ENCODE measurements around the gene GRIN2C.

Gene GRIN2C

GRCh38 chr17:74892013-74892841 lies 32.5 kb upstream of the GRIN2C start:
- Histone ChIP-seq H3K9me3 (ENCODE audit: control insufficient read depth, insufficient read depth, low read depth, low read length) (no peaks in the 10 kb centered on the region), H3K4me1 (ENCODE audit: control insufficient read depth, insufficient read depth, low read length) (no peaks in the 10 kb centered on the region), H3K27ac (ENCODE audit: extremely low read depth, low read depth, low read length) (no peak overlapping the region), H3K36me3 (ENCODE audit: control insufficient read depth in 2 of 2, insufficient read depth in 1 of 2, low read length in 2 of 2) (no peaks in the 10 kb centered on the region), H3K4me3 (ENCODE audit: low read depth, low read length) (no peak overlapping the region)
- CTCF ChIA-PET = interaction anchor here (0.5 to 0.9 kb wide), 6 partner anchors 26 to 554 kb away, joined by 3 to 5 read pairs (median 4); no protein-coding TSS in a partner anchor
- TF ChIP-seq, protein P1, sequence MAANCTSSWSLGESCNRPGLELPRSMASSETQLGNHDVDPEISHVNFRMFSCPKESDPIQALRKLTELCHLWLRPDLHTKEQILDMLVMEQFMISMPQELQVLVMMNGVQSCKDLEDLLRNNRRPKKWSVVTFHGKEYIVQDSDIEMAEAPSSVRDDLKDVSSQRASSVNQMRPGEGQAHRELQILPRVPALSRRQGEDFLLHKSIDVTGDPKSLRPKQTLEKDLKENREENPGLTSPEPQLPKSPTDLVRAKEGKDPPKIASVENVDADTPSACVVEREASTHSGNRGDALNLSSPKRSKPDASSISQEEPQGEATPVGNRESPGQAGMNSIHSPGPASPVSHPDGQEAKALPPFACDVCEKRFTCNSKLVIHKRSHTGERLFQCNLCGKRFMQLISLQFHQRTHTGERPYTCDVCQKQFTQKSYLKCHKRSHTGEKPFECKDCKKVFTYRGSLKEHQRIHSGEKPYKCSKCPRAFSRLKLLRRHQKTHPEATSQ (tag by site-specific recombination; IDR thresholded peaks at IDR 0.05) = no peak
- TF ChIP-seq ZNF514 (tag by site-specific recombination; IDR thresholded peaks at IDR 0.05) (no peak), MZF1 (tag by site-specific recombination; IDR thresholded peaks at IDR 0.05; ENCODE audit: borderline replicate concordance) (no peak), WT1 (tag by site-specific recombination; IDR thresholded peaks at IDR 0.05) (no peak), ZNF473 (tag by site-specific recombination; IDR thresholded peaks at IDR 0.05) (no peak), ZNF549 (tag by site-specific recombination; IDR thresholded peaks at IDR 0.05) (no peak), KLF9 (tag by site-specific recombination; IDR thresholded peaks at IDR 0.05; ENCODE audit: low read depth) (no peak), ZNF184 (tag by site-specific recombination; IDR thresholded peaks at IDR 0.05) (no peak), ZBTB7A (tag by site-specific recombination; IDR thresholded peaks at IDR 0.05; ENCODE audit: low read depth) (no peak), ZNF398 (tag by site-specific recombination; IDR thresholded peaks at IDR 0.05) (no peak), ZNF37A (tag by site-specific recombination; IDR thresholded peaks at IDR 0.05) (no peak)
- POLR2A ChIA-PET = no interaction called here

DNA sequence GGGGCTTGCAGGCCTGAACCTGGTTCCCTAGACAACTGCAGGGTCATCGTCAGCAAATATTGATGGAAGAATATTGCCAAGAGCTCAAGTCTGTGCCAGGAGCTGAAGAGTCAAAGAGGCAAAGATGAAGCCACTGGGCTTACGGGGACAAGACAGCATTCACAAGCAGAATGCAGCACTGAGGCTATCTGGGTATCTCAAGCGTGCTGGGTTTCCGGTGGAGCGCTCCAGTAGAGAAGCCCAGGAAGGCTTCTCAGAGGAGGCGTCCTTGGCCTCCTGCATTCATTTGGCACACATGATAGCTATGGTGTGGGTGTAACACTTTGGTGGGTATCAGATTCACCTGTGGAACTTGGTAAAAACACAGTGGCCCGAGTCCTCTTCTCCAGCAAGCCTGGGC lies 30.9 kb upstream of the GRIN2C start:
- H3K4me1 ChIP-seq (ENCODE audit: control insufficient read depth, insufficient read depth, low read length) = no peaks in the 10 kb centered on the region
- H3K9me3 ChIP-seq (ENCODE audit: control insufficient read depth, insufficient read depth, low read depth, low read length) = no peaks in the 10 kb centered on the region
- no peak overlapping the region for H3K27ac ChIP-seq (ENCODE audit: extremely low read depth, low read depth, low read length)
- H3K36me3 ChIP-seq (ENCODE audit: control insufficient read depth in 2 of 2, insufficient read depth in 1 of 2, low read length in 2 of 2) = no peaks in the 10 kb centered on the region
- TF ChIP-seq ZNF624 (tag by site-specific recombination; IDR thresholded peaks at IDR 0.05) (no peak), ZBTB8A (tag by site-specific recombination; IDR thresholded peaks at IDR 0.05) (no peak), ZNF366 (tag by site-specific recombination; conservative IDR thresholded peaks at IDR 0.05) (no peak), SETDB1 (IDR thresholded peaks at IDR 0.05; ENCODE audit: insufficient read length, low read length) (no peak), ZNF664 (tag by site-specific recombination; IDR thresholded peaks at IDR 0.05) (no peak), ZNF473 (tag by site-specific recombination; IDR thresholded peaks at IDR 0.05) (no peak), ZNF184 (tag by site-specific recombination; IDR thresholded peaks at IDR 0.05) (no peak), ZNF645 (tag by site-specific recombination; IDR thresholded peaks at IDR 0.05) (no peak), ZNF155 (tag by site-specific recombination; IDR thresholded peaks at IDR 0.05) (no peak), ZNF626 (tag by site-specific recombination; IDR thresholded peaks at IDR 0.05) (no peak), ZBTB20 (tag by site-specific recombination; IDR thresholded peaks at IDR 0.05) (no peak), REPIN1 (tag by site-specific recombination; IDR thresholded peaks at IDR 0.05; ENCODE audit: low read depth) (no peak), YY1 (tag by site-specific recombination; IDR thresholded peaks at IDR 0.05) (no peak)
- TF ChIP-seq, protein P2, sequence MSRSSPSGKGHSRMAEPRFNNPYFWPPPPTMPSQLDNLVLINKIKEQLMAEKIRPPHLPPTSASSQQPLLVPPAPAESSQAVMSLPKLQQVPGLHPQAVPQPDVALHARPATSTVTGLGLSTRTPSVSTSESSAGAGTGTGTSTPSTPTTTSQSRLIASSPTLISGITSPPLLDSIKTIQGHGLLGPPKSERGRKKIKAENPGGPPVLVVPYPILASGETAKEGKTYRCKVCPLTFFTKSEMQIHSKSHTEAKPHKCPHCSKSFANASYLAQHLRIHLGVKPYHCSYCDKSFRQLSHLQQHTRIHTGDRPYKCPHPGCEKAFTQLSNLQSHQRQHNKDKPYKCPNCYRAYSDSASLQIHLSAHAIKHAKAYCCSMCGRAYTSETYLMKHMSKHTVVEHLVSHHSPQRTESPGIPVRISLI (tag by site-specific recombination; IDR thresholded peaks at IDR 0.05) = no peak
- ChIA-PET CTCF (interaction anchor here (0.6 to 1.5 kb wide), 4 partner anchors 27 to 323 kb away, joined by 3 to 6 read pairs (median 4); partner anchors contain the start of gene CD300H), POLR2A (interaction anchor here (0.7 to 1.6 kb wide), 2 partner anchors 10 to 18 kb away, joined by 3 to 10 read pairs; partner anchors contain the start of gene FDXR)
- no peak overlapping the region for H3K4me3 ChIP-seq (ENCODE audit: low read depth, low read length)

Data from HEK293 (cell line).